ENCODE measurements around the gene RRP1. TPM values are rescaled to one million over a fixed set of nuclear protein-coding genes. Genes with fewer than 3 reads are reported as not detected.
A peak's percentile ranks its signal among the peaks of the same experiment; 100 is the strongest.

The RRP1 gene
- 36.4 and 39.3 TPM in 2 replicates for total RNA-seq (2014; rRNA removed; shearing (Covaris generic))

- peak; percentile 82 for DNase-seq (ENCODE audit: low spot score)
Measured at GRCh38 chr21:43789276-43790009, at the start of gene RRP1. TSS of gene RRP1 (plus strand) at chr21:43789577. CDS start at chr21:43789630, 53 bp downstream.

- DNase-seq (ENCODE audit: low spot score) = no peak
Measured at GRCh38 chr21:43739621-43740435, 49.5 kb upstream of the RRP1 start.

- DNase-seq (ENCODE audit: low spot score) = peak; percentile 48
Measured at GRCh38 chr21:43740497-43741156, 48.8 kb upstream of the RRP1 start.

- no peak for DNase-seq (ENCODE audit: low spot score)
Measured at GRCh38 chr21:43741423-43742096, 47.8 kb upstream of the RRP1 start.

- DNase-seq (ENCODE audit: low spot score) = no peak
Measured at GRCh38 chr21:43743947-43744346, 45.4 kb upstream of the RRP1 start.

- no peak for DNase-seq (ENCODE audit: low spot score)
Measured at GRCh38 chr21:43744725-43745124, 44.7 kb upstream of the RRP1 start.

GRCh38 chr21:43745772-43746517 is 43.4 kb upstream of the RRP1 start:
- no peak for DNase-seq (ENCODE audit: low spot score)

- no peak for DNase-seq (ENCODE audit: low spot score)
Measured at GRCh38 chr21:43748622-43749021, 40.8 kb upstream of the RRP1 start.

- DNase-seq (ENCODE audit: low spot score) = no peak
Measured at GRCh38 chr21:43749651-43750262, 39.6 kb upstream of the RRP1 start.

- no peak for DNase-seq (ENCODE audit: low spot score)
Measured at GRCh38 chr21:43750339-43751033, 38.9 kb upstream of the RRP1 start.

GRCh38 chr21:43751955-43752591 is 37.3 kb upstream of the RRP1 start:
- DNase-seq (ENCODE audit: low spot score) = no peak

GRCh38 chr21:43752758-43753438 is 36.5 kb upstream of the RRP1 start:
- DNase-seq (ENCODE audit: low spot score) = no peak

GRCh38 chr21:43753439-43753799 is 36.0 kb upstream of the RRP1 start:
- DNase-seq (ENCODE audit: low spot score) = no peak

- no peak for DNase-seq (ENCODE audit: low spot score)
Measured at GRCh38 chr21:43754948-43755781, 34.2 kb upstream of the RRP1 start.

- DNase-seq (ENCODE audit: low spot score) = no peak
Measured at GRCh38 chr21:43755820-43756594, 33.4 kb upstream of the RRP1 start.

- no peak for DNase-seq (ENCODE audit: low spot score)
Measured at GRCh38 chr21:43757601-43758000, 31.8 kb upstream of the RRP1 start.

- no peak for DNase-seq (ENCODE audit: low spot score)
Measured at GRCh38 chr21:43758111-43758641, 31.2 kb upstream of the RRP1 start.

All from HT-29 (cell line).